HepG2 (cell line): ENCODE measurements around the gene HEATR5B. TPM values are rescaled to one million over a fixed set of nuclear protein-coding genes. Genes with fewer than 3 reads are reported as not detected.

ENCODE experiments used
- ATAC-seq: fragments of 200-7000 bp; cut with Tn5 transposase; 3 replicates; pipeline ENCODE4 v1.9.1; 2020; ENCODE audit warnings: mild to moderate bottlenecking, moderate library complexity
- BruUV-seq: library from RNA; stranded (reverse); fragments of 400-500 nt; replicated peaks from 2 replicates; lab custom pipeline; 2021; lab: Mats Ljungman, UMichigan
- CTCF ChIA-PET: fragments of 300-600 bp; formaldehyde crosslinking; extraction: SDS; loops from one replicate; lab custom pipeline; 2021; ENCODE audit warnings: low total read pairs, inconsistent platforms, low intra/inter-chr PET ratio; lab: Yijun Ruan, JAX
- POLR2A ChIA-PET: fragments of 350-600 bp; sonication (Branson Sonifier 250); formaldehyde crosslinking; loops from one replicate; lab custom pipeline; 2020; ENCODE audit warnings: antibody characterized with exemption, inconsistent platforms; lab: Yijun Ruan, JAX
- DNase-seq: peaks from one replicate; pipeline ENCODE4 v3.0.0-alpha.2; 2015; ENCODE audit warnings: low spot score
- FAIRE-seq: peaks from 3 replicates; lab custom pipeline; 2011; peaks lifted over from hg19 to GRCh38; lab: Jason Lieb, UNC
- H2AFZ ChIP-seq: one replicate; pipeline ENCODE4 v1.6.1; 2011; ENCODE audit warnings: low read length, inconsistent platforms
- H3K27ac ChIP-seq: fragments of 300-600 bp; 3 replicates; pipeline ENCODE4 v1.8.0; 2011; ENCODE audit warnings: mixed run types, mild to moderate bottlenecking, mixed read lengths, low read length, inconsistent platforms; ENCODE audit not compliant: insufficient read depth; ENCODE audit errors: extremely low read length
- H3K27me3 ChIP-seq, 2 experiments: fragments of 200-600 bp in 1 of 2; 2 replicates in 1 of 2; 3 replicates in 1 of 2; pipeline versions ENCODE4 v1.6.0 to v1.8.0; 2011; ENCODE audit warnings: low read length in 2 of 2, mild to moderate bottlenecking in 2 of 2, moderate library complexity in 2 of 2, inconsistent platforms in 1 of 2; ENCODE audit not compliant: insufficient read depth in 2 of 2, control insufficient read depth in 1 of 2
- H3K36me3 ChIP-seq, 2 experiments: fragments of 200-600 bp in 1 of 2; replicated peaks in 1 of 2; 2 replicates in 1 of 2; 3 replicates in 1 of 2; pipeline versions ENCODE4 v1.5.1 to v1.8.0; 2011; ENCODE audit warnings: low read length in 2 of 2, inconsistent platforms in 1 of 2; ENCODE audit not compliant: insufficient read depth in 2 of 2, control insufficient read depth in 1 of 2
- H3K4me1 ChIP-seq: 2 replicates; pipeline ENCODE4 v1.5.1; 2012; ENCODE audit warnings: low read length, inconsistent platforms; ENCODE audit not compliant: insufficient read depth
- H3K4me2 ChIP-seq: 2 replicates; pipeline ENCODE4 v1.6.0; 2011; ENCODE audit warnings: low read depth, low read length, inconsistent platforms
- H3K4me3 ChIP-seq, 3 experiments: fragments of 200-600 bp in 1 of 3; sonication (generic), shearing (Covaris generic) in 1 of 3; replicated peaks in 1 of 3; 2 replicates each; pipeline ENCODE4 v1.5.1; 2011 to 2016; ENCODE audit warnings: low read length in 3 of 3, inconsistent platforms in 2 of 3, low read depth in 2 of 3, mild to moderate bottlenecking in 2 of 3, control low read depth in 1 of 3, mixed read lengths in 1 of 3; ENCODE audit not compliant: insufficient read depth in 1 of 3
- H3K79me2 ChIP-seq: one replicate; pipeline ENCODE4 v1.6.1; 2011; ENCODE audit warnings: low read length, inconsistent platforms; ENCODE audit not compliant: insufficient read depth
- H3K9ac ChIP-seq: 2 replicates; pipeline ENCODE4 v1.6.0; 2011; ENCODE audit warnings: mild to moderate bottlenecking, low read depth, low read length, inconsistent platforms; ENCODE audit not compliant: insufficient read depth
- H3K9me3 ChIP-seq: 2 replicates; pipeline ENCODE4 v1.5.1; 2012; ENCODE audit warnings: mild to moderate bottlenecking, low read length
- H4K20me1 ChIP-seq: 2 replicates; pipeline ENCODE4 v1.6.0; 2011; ENCODE audit warnings: inconsistent platforms, mild to moderate bottlenecking, low read length, moderate library complexity; ENCODE audit not compliant: insufficient read depth
- CENPX ChIP-seq: sonication (generic); formaldehyde crosslinking; IDR thresholded peaks from 2 replicates; pipeline ENCODE4 v1.9.0; 2021; ENCODE audit warnings: mild to moderate bottlenecking, missing genetic modification reagents, moderate library complexity
- MIER3 ChIP-seq: IDR thresholded peaks from 2 replicates; pipeline ENCODE4 v1.6.1; 2016; ENCODE audit warnings: missing compliant biosample characterization, borderline replicate concordance
- NPAS2 ChIP-seq: sonication (generic); formaldehyde crosslinking; IDR thresholded peaks from 2 replicates; pipeline ENCODE4 v1.8.0; 2022; ENCODE audit warnings: mild to moderate bottlenecking, missing genetic modification reagents, borderline replicate concordance
- SIX4 ChIP-seq: sonication (generic); formaldehyde crosslinking; IDR thresholded peaks from 2 replicates; pipeline ENCODE4 v1.4.0; 2020; ENCODE audit warnings: missing genetic modification reagents
- SOX5 ChIP-seq: IDR thresholded peaks from 2 replicates; pipeline ENCODE4 v1.6.1; 2016; ENCODE audit warnings: borderline replicate concordance
- STAG1 ChIP-seq: sonication (generic); formaldehyde crosslinking; IDR thresholded peaks from 2 replicates; pipeline ENCODE4 v1.4.0; 2020; ENCODE audit warnings: missing genetic modification reagents
- ZNF354B ChIP-seq: sonication (generic); formaldehyde crosslinking; IDR thresholded peaks from 2 replicates; pipeline ENCODE4 v1.8.0; 2022; ENCODE audit warnings: mild to moderate bottlenecking, missing genetic modification reagents
- ZNF644 ChIP-seq: IDR thresholded peaks from 2 replicates; pipeline ENCODE4 v1.6.1; 2016; ENCODE audit warnings: low read depth
- ZSCAN29 ChIP-seq: sonication (generic); formaldehyde crosslinking; conservative IDR thresholded peaks from 2 replicates; pipeline ENCODE4 v1.4.0; 2020; ENCODE audit warnings: mild to moderate bottlenecking, missing genetic modification reagents
- ZSCAN30 ChIP-seq: sonication (generic); formaldehyde crosslinking; IDR thresholded peaks from 2 replicates; pipeline ENCODE4 v1.5.0; 2020; ENCODE audit warnings: mild to moderate bottlenecking, missing genetic modification reagents
- WGBS: methylation state at CpG from one replicate; pipeline ENCODE4 v1.1.6; 2017; ENCODE audit warnings: low lambda C conversion rate; 5-methylcytosine and 5-hydroxymethylcytosine counted together
- in situ Hi-C: cut with HindIII; loops from 2 replicates; pipeline ENCODE4 v1.10.0; 2017; ENCODE audit warnings: low pct_unique_long_range_greater_than_20kb; ENCODE audit not compliant: extremely low pct_ligation_motif_present
- intact Hi-C: fragments of 100-400 bp; cut with micrococcal nuclease; formaldehyde crosslinking; loops from one replicate; pipeline ENCODE4 v1.10.0; 2022; ENCODE audit not compliant: unreplicated experiment
- polyA plus RNA-seq, 8 experiments: library from polyadenylated mRNA; depleted of rRNA in 3 of 8; stranded (reverse) in 7 of 8; unstranded in 1 of 8; fragments of >200 nt; fragmentation: Illumina TruSeq in 4 of 8; extraction: Trizol in 4 of 8; gene quantifications; 2 replicates each; pipeline versions ENCODE4 v1.2.1 to v1.2.3, GENCODE V29; 2011 to 2016; ENCODE audit warnings: low read depth in 4 of 8, missing spikeins in 1 of 8, mixed read lengths in 1 of 8; ENCODE audit not compliant: insufficient read depth in 1 of 8
- total RNA-seq, 5 experiments: library from RNA; depleted of rRNA; stranded (reverse); fragments of >200 nt; fragmentation: Illumina TruSeq; extraction: Trizol; gene quantifications; 2 replicates each; pipeline ENCODE4 v1.2.3, GENCODE V29; 2016; ENCODE audit warnings: low read depth in 1 of 5
- TF ChIP-seq, protein P1 (sequence below): sonication (generic); formaldehyde crosslinking; IDR thresholded peaks from 2 replicates; pipeline ENCODE4 v1.4.0; 2020; ENCODE audit warnings: missing genetic modification reagents, mild to moderate bottlenecking, borderline replicate concordance

The HEATR5B gene
- total and polyA plus RNA-seq, 2 of the 13 experiments (the other 11 are each of a cell fraction or from before 2014, with no cell fraction given): 12.7 to 16.3 TPM

DNA sequence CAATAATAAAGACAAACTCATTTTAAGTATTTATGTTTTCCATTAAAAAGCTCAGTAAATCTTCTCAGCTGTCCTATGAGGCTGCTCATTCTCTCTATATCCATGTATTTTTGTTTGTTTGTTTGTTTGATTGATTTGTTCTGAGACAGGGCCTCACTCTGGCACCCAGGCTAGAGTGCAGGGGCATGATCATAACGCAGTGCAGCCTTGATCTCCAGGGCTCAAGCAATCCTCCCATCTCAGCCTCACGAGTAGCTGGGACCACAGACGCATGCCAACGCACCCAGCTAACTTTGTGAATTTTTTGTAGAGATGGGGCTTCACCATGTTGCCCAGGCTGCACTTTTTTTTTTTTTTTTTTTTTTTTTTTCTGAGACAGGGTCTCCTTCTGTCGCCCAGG, 123.4 kb downstream of the HEATR5B start:
- ChIA-PET POLR2A (no interaction called here), CTCF (no interaction called here)
- intact Hi-C loops (no loop called here), in situ Hi-C loops (no loop called here)
- no peaks in the 10 kb centered on the region; a peak in 1 of 5 replicates for H3K36me3 ChIP-seq
- no peak overlapping the region for H3K27ac ChIP-seq
- no TSS peak for BruUV-seq
- FAIRE-seq (no peak), ATAC-seq (no peak), DNase-seq (no peak)
- H3K4me3 ChIP-seq: no peak overlapping the region
- no peak overlapping the region for H3K4me2 ChIP-seq
- H3K4me1 ChIP-seq: peaks cover 30% of the 10 kb centered on the region
- H3K27me3 ChIP-seq: no peaks in the 10 kb centered on the region; a peak in 1 of 5 replicates
- no peaks in the 10 kb centered on the region for H4K20me1 ChIP-seq
- no peak overlapping the region for H2AFZ ChIP-seq
- no peaks in the 10 kb centered on the region for H3K9me3 ChIP-seq
- H3K9ac ChIP-seq: no peak overlapping the region
- TF ChIP-seq STAG1 (no peak), MIER3 (CRISPR knock-in tag) (no peak), CENPX (CRISPR knock-in tag) (no peak), NPAS2 (no peak), ZNF354B (CRISPR knock-in tag) (no peak), ZSCAN29 (CRISPR knock-in tag) (no peak), ZSCAN30 (CRISPR knock-in tag) (no peak), ZNF644 (CRISPR knock-in tag) (no peak), SIX4 (CRISPR knock-in tag) (no peak), SOX5 (CRISPR knock-in tag) (no peak)
- TF ChIP-seq, protein P1, sequence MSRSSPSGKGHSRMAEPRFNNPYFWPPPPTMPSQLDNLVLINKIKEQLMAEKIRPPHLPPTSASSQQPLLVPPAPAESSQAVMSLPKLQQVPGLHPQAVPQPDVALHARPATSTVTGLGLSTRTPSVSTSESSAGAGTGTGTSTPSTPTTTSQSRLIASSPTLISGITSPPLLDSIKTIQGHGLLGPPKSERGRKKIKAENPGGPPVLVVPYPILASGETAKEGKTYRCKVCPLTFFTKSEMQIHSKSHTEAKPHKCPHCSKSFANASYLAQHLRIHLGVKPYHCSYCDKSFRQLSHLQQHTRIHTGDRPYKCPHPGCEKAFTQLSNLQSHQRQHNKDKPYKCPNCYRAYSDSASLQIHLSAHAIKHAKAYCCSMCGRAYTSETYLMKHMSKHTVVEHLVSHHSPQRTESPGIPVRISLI (CRISPR knock-in tag): no peak
- H3K79me2 ChIP-seq: peaks cover 33% of the 10 kb centered on the region
- 97% methylated on average over 5 of the region's 5 CpGs for WGBS
